OCI-LY3 (cell line): Measurements from ENCODE around the gene RPS21.

ENCODE experiments used
- CTCF ChIP-seq: fragments of 200-600, 300-600 bp; sonication (generic); IDR thresholded peaks from 2 replicates; pipeline ENCODE4 v1.5.1; 2014; ENCODE audit warnings: antibody characterized with exemption, low read length, low read depth
- EZH2phosphoT487 ChIP-seq: fragments of 200-600 bp; shearing (Covaris generic); IDR thresholded peaks from 2 replicates; pipeline ENCODE4 v1.6.1; 2018; ENCODE audit warnings: antibody characterized with exemption, mixed run types, low read depth

GRCh38 chr20:62347445-62347844 is 39.5 kb upstream of the RPS21 start:
- TF ChIP-seq CTCF, result no peak
- no peak for TF ChIP-seq EZH2phosphoT487
